ENCODE measurements around the gene IFFO2.
"Not testable (repeated sequence)": the region's sequence is repeated elsewhere in the genome, so short reads cannot be mapped to it uniquely, and the experiment has no call there.

IFFO2 gene

DNA sequence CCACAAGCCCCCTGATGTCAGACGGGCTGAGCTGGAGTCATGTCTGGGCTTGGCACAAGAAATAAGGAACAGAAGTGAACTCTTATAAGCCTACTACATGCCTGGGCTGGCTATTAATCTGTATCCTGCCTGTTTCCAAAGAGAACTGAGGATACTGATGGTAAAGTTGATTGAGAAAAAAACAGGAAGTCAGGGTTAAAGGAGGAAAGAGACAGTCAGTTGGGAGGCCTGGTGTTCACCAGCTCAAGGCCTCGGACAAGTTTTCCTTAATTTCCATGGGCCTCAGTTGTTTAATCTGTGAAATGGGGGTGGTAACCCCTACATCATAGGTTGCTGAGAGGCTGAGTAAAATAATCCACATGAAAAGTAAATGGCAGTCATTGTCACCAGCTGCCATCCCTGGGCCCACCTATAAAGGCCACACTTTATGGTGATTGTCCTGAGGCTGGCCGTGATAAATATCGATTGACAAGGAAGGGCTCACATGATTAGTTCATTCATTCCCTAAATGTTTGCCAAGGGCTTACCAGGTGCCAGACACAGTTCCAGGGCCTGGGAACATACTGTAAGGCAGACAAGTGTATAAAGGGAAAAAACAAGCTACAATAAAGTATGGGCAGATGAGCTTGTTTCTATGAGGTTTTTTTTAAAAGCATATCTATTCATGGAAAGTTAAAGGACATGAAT lies 57.0 kb downstream of the IFFO2 start:
- H3K4me3 ChIP-seq (ENCODE audit: low read length): no peak overlapping the region
- TF ChIP-seq, protein P1, sequence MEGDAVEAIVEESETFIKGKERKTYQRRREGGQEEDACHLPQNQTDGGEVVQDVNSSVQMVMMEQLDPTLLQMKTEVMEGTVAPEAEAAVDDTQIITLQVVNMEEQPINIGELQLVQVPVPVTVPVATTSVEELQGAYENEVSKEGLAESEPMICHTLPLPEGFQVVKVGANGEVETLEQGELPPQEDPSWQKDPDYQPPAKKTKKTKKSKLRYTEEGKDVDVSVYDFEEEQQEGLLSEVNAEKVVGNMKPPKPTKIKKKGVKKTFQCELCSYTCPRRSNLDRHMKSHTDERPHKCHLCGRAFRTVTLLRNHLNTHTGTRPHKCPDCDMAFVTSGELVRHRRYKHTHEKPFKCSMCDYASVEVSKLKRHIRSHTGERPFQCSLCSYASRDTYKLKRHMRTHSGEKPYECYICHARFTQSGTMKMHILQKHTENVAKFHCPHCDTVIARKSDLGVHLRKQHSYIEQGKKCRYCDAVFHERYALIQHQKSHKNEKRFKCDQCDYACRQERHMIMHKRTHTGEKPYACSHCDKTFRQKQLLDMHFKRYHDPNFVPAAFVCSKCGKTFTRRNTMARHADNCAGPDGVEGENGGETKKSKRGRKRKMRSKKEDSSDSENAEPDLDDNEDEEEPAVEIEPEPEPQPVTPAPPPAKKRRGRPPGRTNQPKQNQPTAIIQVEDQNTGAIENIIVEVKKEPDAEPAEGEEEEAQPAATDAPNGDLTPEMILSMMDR (IDR thresholded peaks at IDR 0.05; ENCODE audit: insufficient read depth, low read depth, low read length, missing control alignments): no peak
- peak; percentile 62 for DNase-seq (ENCODE audit: low read depth)

DNA sequence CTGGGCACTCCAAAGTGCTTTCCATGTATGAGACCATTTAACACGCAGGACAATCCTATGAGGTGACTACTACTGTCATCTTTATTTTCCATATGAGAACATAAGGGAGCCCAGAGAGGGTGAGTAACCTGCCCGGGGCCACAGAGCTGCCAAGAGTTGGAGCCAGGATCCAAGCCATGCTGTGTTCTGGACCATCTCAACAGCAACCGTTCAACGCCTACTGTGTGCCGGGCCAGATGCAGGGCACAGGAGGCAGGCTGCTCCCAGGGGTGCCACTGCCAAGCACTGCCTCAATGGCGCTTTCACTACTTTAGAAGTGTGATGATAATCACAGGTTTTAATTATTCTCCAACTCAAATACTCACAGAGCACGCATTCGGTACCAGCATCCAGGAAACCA lies 57.9 kb downstream of the IFFO2 start:
- no peak overlapping the region for H3K4me3 ChIP-seq (ENCODE audit: low read length)
- TF ChIP-seq, protein P1 (IDR thresholded peaks at IDR 0.05; ENCODE audit: insufficient read depth, low read depth, low read length, missing control alignments): no peak
- DNase-seq (ENCODE audit: low read depth): no peak

DNA sequence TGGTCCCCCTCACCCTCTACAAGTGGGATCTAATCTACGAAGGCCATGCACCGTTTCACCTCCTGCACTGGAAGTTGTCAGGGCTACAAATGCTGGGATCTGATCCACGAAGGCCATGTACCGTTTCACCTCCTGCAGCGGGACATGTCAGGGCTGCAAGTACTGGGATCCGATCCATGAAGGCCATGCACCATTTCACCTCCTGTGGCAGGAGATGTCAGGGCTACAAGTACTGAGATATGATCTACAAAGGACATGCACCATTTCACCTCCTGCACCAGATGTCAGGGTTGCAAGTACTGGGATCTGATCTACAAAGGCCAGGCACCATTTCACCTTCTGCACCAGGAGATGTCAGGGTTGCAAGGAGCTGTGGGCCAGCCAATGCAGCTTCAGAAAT lies 61.2 kb downstream of the IFFO2 start:
- TF ChIP-seq, protein P1 (IDR thresholded peaks at IDR 0.05; ENCODE audit: insufficient read depth, low read depth, low read length, missing control alignments): no peak

DNA sequence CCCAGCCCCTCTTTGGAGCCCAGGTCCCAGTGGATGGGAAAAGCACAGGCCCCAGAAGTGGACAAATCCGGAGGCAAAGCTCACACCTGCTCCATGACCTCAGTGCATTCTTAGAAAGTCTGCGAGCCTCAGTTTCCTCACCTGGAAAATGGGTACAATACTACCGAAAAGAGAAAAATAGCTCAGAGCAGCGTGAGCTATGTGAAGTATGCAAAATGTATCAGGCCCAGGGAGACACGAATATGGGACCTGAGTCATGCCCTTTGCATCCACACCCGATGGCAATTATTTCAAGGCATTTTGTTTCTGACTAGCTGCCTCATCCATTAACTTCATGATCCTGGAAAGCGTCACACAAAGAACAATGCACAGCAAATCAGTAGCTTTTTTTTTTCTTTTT lies 63.4 kb downstream of the IFFO2 start:
- no peak for DNase-seq (ENCODE audit: low read depth)
- no peak overlapping the region for H3K4me3 ChIP-seq (ENCODE audit: low read length)
- TF ChIP-seq, protein P1 (IDR thresholded peaks at IDR 0.05; ENCODE audit: insufficient read depth, low read depth, low read length, missing control alignments): no peak

More for the DNA sequence above, 61.2 kb downstream of the IFFO2 start:
- DNase-seq (ENCODE audit: low read depth): no peak
- H3K4me3 ChIP-seq (ENCODE audit: low read length): no peak overlapping the region

DNA sequence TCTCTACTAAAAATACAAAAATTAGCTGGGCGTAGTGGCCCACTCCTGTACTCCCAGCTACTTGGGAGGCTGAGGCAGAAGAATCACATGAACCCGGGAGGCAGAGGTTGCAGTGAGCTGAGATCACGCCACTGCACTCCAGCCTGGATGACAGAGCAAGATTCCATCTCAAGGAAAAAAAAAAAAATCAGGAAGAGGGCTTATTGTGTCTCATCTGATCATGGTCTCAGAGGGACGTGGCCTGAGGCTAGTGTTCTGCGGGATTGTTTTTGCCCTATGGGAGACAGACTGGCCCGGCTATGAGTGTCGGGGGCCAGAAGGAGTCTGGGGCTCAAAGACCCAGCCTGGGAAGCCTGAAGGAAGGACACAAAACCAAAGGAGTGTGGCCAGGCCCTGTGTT lies 64.6 kb downstream of the IFFO2 start:
- not testable (repeated sequence) for H3K4me3 ChIP-seq (ENCODE audit: low read length); DNase-seq (ENCODE audit: low read depth)

DNA sequence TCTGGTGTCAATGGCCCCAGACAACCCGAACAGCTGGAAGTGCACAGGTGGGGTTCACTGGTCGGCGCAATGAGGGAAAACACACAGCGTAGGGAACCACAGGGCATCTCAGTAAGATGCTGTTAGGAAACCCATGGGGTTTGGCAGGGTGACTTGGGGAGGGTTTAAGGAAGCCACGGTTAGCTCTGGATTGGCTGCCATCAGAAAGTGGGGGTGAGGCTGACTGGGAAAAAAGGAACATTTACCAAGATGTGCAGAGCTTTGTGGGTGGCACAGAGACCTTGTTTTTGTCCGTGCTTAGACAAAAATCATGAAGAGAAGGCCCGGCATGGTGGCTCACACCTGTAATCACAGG lies 65.1 kb downstream of the IFFO2 start:
- DNase-seq (ENCODE audit: low read depth): no peak
- no peak overlapping the region for H3K4me3 ChIP-seq (ENCODE audit: low read length)
- TF ChIP-seq, protein P1 (IDR thresholded peaks at IDR 0.05; ENCODE audit: insufficient read depth, low read depth, low read length, missing control alignments): no peak

DNA sequence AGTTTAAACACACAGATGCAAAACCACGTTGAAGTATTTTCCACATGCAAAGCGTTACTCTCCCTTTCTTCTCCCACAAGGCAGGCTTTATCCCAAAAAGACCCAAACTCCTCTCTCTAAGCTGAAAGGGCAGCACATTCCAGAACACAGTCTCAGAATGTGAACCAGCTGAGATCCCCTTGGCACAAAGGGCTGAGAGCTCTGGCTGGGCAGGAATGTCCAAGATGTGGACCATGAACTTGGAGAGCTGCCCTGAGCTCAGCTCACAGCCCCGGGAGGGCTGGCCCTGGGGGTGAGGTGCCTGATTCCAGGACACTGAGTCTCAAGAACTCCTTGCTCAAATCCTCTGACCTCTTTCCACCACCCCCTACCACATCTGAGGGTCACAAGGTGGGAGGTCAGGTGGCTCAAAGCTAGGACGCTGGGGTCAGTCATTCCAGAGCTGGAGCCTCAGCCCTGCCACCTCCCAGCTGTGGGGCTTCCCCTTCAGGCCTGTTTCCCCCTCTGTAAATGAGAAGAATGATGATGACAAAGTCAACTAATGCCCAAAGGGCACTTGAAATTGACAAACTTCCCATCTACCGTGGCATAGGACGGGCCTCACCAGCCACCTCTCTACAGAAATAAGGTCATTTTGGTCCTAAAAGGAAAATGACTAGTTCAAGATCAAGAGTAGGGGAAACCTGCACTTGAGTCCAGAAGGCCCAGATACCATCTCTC lies 65.6 kb downstream of the IFFO2 start:
- TF ChIP-seq, protein P1 (IDR thresholded peaks at IDR 0.05; ENCODE audit: insufficient read depth, low read depth, low read length, missing control alignments): no peak
- DNase-seq (ENCODE audit: low read depth): no peak
- no peak overlapping the region for H3K4me3 ChIP-seq (ENCODE audit: low read length)
